Activated CD8-positive, alpha-beta T cell treated with anti-CD3 and anti-CD28 coated beads, Interleukin-2, amount 10 ng/mL, durations not matched to agents 7 days and 5 days (primary cell): ENCODE measurements around the gene ZBED1. TPM values are rescaled to one million over a fixed set of nuclear protein-coding genes. Genes with fewer than 3 reads are reported as not detected.
"Not testable (repeated sequence)": the region's sequence is repeated elsewhere in the genome, so short reads cannot be mapped to it uniquely, and the experiment has no call there.

Source experiments
- ATAC-seq: fragments of 150-1000 bp; cut with Tn5 transposase; one replicate; pipeline ENCODE4 v1.10.0; 2021; ENCODE audit warnings: moderate library complexity
- CTCF ChIA-PET: fragments of 350-600 bp; sonication (Branson Sonifier 250); formaldehyde crosslinking; loops from one replicate; lab custom pipeline; 2021; ENCODE audit warnings: antibody characterized with exemption; lab: Charles Lee
- POLR2A ChIA-PET: fragments of 350-600 bp; sonication (Branson Sonifier 250); formaldehyde crosslinking; loops from one replicate; lab custom pipeline; 2021; ENCODE audit warnings: antibody characterized with exemption; lab: Charles Lee
- DNase-seq: peaks from one replicate; pipeline ENCODE4 v3.0.0-alpha.2; 2020
- H3K27ac Mint-ChIP-seq: one replicate; pipeline ENCODE4 v1.8.0; 2021; ENCODE audit warnings: mild to moderate bottlenecking, mixed read lengths
- H3K27me3 Mint-ChIP-seq: one replicate; pipeline ENCODE4 v1.8.0; 2021; ENCODE audit warnings: low read depth, mixed read lengths
- H3K36me3 Mint-ChIP-seq: one replicate; pipeline ENCODE4 v1.8.0; 2021; ENCODE audit warnings: low read depth, mixed read lengths
- H3K4me1 Mint-ChIP-seq: one replicate; pipeline ENCODE4 v1.8.0; 2021; ENCODE audit warnings: low read depth, mixed read lengths
- H3K4me3 Mint-ChIP-seq: one replicate; pipeline ENCODE4 v1.8.0; 2021; ENCODE audit warnings: mild to moderate bottlenecking, mixed read lengths
- H3K9me3 Mint-ChIP-seq: one replicate; pipeline ENCODE4 v1.8.0; 2022; ENCODE audit warnings: mixed read lengths; ENCODE audit not compliant: insufficient read depth
- total RNA-seq, 2 experiments: library from RNA; stranded (reverse); gene quantifications; one replicate each; pipeline ENCODE4 v1.2.3, GENCODE V29; 2021

ZBED1 gene
- total RNA-seq, 2 experiments from 2014 or later, result 36.7 to 40.3 TPM

GRCh38 chrX:2488621-2489285 is 12.0 kb downstream of the ZBED1 start:
- Mint-ChIP-seq H3K27me3 (no peaks in the 10 kb centered on the region), H3K36me3 (peaks cover 27% of the 10 kb centered on the region), H3K4me1 (no peaks in the 10 kb centered on the region), H3K9me3 (no peaks in the 10 kb centered on the region), H3K4me3 (no peak overlapping the region), H3K27ac (no peak overlapping the region)
- ATAC-seq (no peak), DNase-seq (no peak)
- ChIA-PET POLR2A (no interaction called here), CTCF (no interaction called here)

- DNase-seq, result no peak
- H3K4me1 Mint-ChIP-seq, result no peaks in the 10 kb centered on the region
- H3K4me3 Mint-ChIP-seq, result no peak overlapping the region
- no peak for ATAC-seq
- peaks cover 27% of the 10 kb centered on the region for H3K36me3 Mint-ChIP-seq
- no peak overlapping the region for H3K27ac Mint-ChIP-seq
- H3K9me3 Mint-ChIP-seq, result no peaks in the 10 kb centered on the region
- POLR2A ChIA-PET, result no interaction called here
- CTCF ChIA-PET, result no interaction called here
- H3K27me3 Mint-ChIP-seq, result no peaks in the 10 kb centered on the region
These were observed 13.4 kb downstream of the ZBED1 start for GRCh38 chrX:2487366-2487765.

GRCh38 chrX:2486476-2487133 is 14.2 kb downstream of the ZBED1 start:
- no peak overlapping the region for H3K4me3 Mint-ChIP-seq
- DNase-seq (no peak), ATAC-seq (no peak)
- ChIA-PET CTCF (no interaction called here), POLR2A (no interaction called here)
- no peak overlapping the region for H3K27ac Mint-ChIP-seq
- H3K4me1 Mint-ChIP-seq, result no peaks in the 10 kb centered on the region
- no peaks in the 10 kb centered on the region for H3K9me3 Mint-ChIP-seq
- peaks cover 27% of the 10 kb centered on the region for H3K36me3 Mint-ChIP-seq
- no peaks in the 10 kb centered on the region for H3K27me3 Mint-ChIP-seq

- Mint-ChIP-seq H3K4me3 (no peak overlapping the region), H3K36me3 (peaks cover 30% of the 10 kb centered on the region), H3K9me3 (no peaks in the 10 kb centered on the region), H3K27me3 (no peaks in the 10 kb centered on the region), H3K4me1 (no peaks in the 10 kb centered on the region), H3K27ac (no peak overlapping the region)
- ChIA-PET CTCF (no interaction called here), POLR2A (no interaction called here)
- DNase-seq (no peak), ATAC-seq (no peak)
These were observed 14.9 kb downstream of the ZBED1 start for GRCh38 chrX:2485789-2486345.

- Mint-ChIP-seq H3K4me3 (no peak overlapping the region), H3K36me3 (peaks cover 25% of the 10 kb centered on the region), H3K27ac (peak overlapping the region; percentile 49), H3K9me3 (peaks cover 3% of the 10 kb centered on the region), H3K27me3 (no peaks in the 10 kb centered on the region), H3K4me1 (no peaks in the 10 kb centered on the region)
- no peak for ATAC-seq
- no peak for DNase-seq
- CTCF ChIA-PET, result no interaction called here
- POLR2A ChIA-PET, result no interaction called here
These were observed 15.8 kb downstream of the ZBED1 start for GRCh38 chrX:2484721-2485648.

- Mint-ChIP-seq H3K36me3 (peaks cover 26% of the 10 kb centered on the region), H3K27me3 (no peaks in the 10 kb centered on the region), H3K4me1 (no peaks in the 10 kb centered on the region), H3K9me3 (peaks cover 7% of the 10 kb centered on the region), H3K27ac (no peak overlapping the region), H3K4me3 (no peak overlapping the region)
- DNase-seq (no peak), ATAC-seq (no peak)
- CTCF ChIA-PET, result no interaction called here
- POLR2A ChIA-PET, result no interaction called here
These were observed 16.5 kb downstream of the ZBED1 start for GRCh38 chrX:2484256-2484655.

GRCh38 chrX:2483398-2484060 is 17.2 kb downstream of the ZBED1 start:
- H3K4me3 Mint-ChIP-seq, result no peak overlapping the region
- no peak for ATAC-seq

GRCh38 chrX:2481597-2481996 is 19.2 kb downstream of the ZBED1 start:
- POLR2A ChIA-PET, CTCF ChIA-PET, H3K4me1 Mint-ChIP-seq, DNase-seq, H3K27ac Mint-ChIP-seq, ATAC-seq, H3K9me3 Mint-ChIP-seq, H3K27me3 Mint-ChIP-seq, H3K4me3 Mint-ChIP-seq: not testable (repeated sequence)
- H3K36me3 Mint-ChIP-seq, result peaks cover 12% of the 10 kb centered on the region

More at GRCh38 chrX:2483398-2484060, 17.2 kb downstream of the ZBED1 start:
- no peaks in the 10 kb centered on the region for H3K27me3 Mint-ChIP-seq
- ChIA-PET POLR2A (no interaction called here), CTCF (no interaction called here)
- H3K4me1 Mint-ChIP-seq, result no peaks in the 10 kb centered on the region
- no peak overlapping the region for H3K27ac Mint-ChIP-seq
- H3K9me3 Mint-ChIP-seq, result peaks cover 7% of the 10 kb centered on the region
- no peak for DNase-seq
- H3K36me3 Mint-ChIP-seq, result peaks cover 22% of the 10 kb centered on the region

GRCh38 chrX:2479982-2480381 is 20.8 kb downstream of the ZBED1 start:
- H3K4me3 Mint-ChIP-seq, ATAC-seq, DNase-seq, POLR2A ChIA-PET, H3K9me3 Mint-ChIP-seq, H3K27me3 Mint-ChIP-seq, CTCF ChIA-PET, H3K27ac Mint-ChIP-seq, H3K4me1 Mint-ChIP-seq: not testable (repeated sequence)
- H3K36me3 Mint-ChIP-seq, result peaks cover 12% of the 10 kb centered on the region

- DNase-seq, result no peak
- no peak for ATAC-seq
These were observed 21.4 kb downstream of the ZBED1 start for GRCh38 chrX:2479420-2479780.

GRCh38 chrX:2478546-2479419 is 22.0 kb downstream of the ZBED1 start:
- ChIA-PET POLR2A (no interaction called here), CTCF (no interaction called here)
- no peak for DNase-seq
- H3K9me3 Mint-ChIP-seq, result peaks cover 7% of the 10 kb centered on the region
- peaks cover 12% of the 10 kb centered on the region for H3K36me3 Mint-ChIP-seq
- H3K4me1 Mint-ChIP-seq, result no peaks in the 10 kb centered on the region
- H3K27me3 Mint-ChIP-seq, result no peaks in the 10 kb centered on the region
- H3K4me3 Mint-ChIP-seq, result no peak overlapping the region
- ATAC-seq, result no peak
- no peak overlapping the region for H3K27ac Mint-ChIP-seq

More at GRCh38 chrX:2479420-2479780, 21.4 kb downstream of the ZBED1 start:
- ChIA-PET CTCF (no interaction called here), POLR2A (no interaction called here)
- H3K27ac Mint-ChIP-seq, result no peak overlapping the region
- no peaks in the 10 kb centered on the region for H3K4me1 Mint-ChIP-seq
- no peaks in the 10 kb centered on the region for H3K27me3 Mint-ChIP-seq
- H3K9me3 Mint-ChIP-seq, result peaks cover 7% of the 10 kb centered on the region
- no peak overlapping the region for H3K4me3 Mint-ChIP-seq
- peaks cover 12% of the 10 kb centered on the region for H3K36me3 Mint-ChIP-seq
